Stimulated activated CD8-positive, alpha-beta memory T cell treated with anti-CD3 and anti-CD28 coated beads, Interleukin-7, amount 100 ng/mL, for 4 hours (primary cell): ENCODE results near the gene PHETA1.

Source experiments
- DNase-seq, 2 donors: peaks; one replicate each; pipeline ENCODE4 v3.0.0-alpha.2; 2020; ENCODE audit warnings: low read depth in 2 of 2

Gene PHETA1

GRCh38 chr12:111368788-111369495, at the start of gene PHETA1:
PHETA1 (minus strand) TSS chr12:111369095; CDS start chr12:111363427, 5,668 bp downstream.
- peak; percentile 62 to 77 for DNase-seq

GRCh38 chr12:111418594-111418880, 49.6 kb upstream of the PHETA1 start:
- no peak for DNase-seq

- DNase-seq = no peak
Observed at GRCh38 chr12:111417784-111418593, 49.1 kb upstream of the PHETA1 start.

- no peak for DNase-seq
Observed at GRCh38 chr12:111417290-111417689, 48.4 kb upstream of the PHETA1 start.

DNA sequence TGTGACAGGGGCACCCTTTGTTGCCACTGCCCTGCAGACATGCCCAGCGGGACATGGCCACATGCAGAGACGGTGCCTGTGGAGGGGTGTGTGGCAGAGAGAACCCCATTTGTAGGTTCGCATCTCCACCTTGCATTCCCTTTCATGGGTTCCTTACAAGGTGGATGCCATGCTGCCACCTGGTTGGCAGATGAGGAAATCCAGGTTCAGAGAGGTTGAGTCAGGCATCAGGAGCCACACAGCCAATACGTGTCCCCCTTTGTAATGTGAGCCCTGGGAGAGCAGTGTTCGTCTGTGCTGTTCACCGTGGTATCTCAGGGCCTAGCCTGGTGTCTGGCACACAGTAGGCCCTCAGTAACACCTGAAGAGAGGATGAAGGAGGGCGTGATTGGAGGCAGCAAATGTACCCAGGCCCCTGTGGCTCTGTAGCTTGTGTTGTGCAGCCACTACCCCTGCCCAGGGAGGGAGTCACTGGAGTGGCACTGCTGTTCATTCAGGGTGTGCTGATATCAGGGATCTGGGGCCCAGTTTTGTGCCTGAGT, 45.9 kb upstream of the PHETA1 start:
- DNase-seq = no peak

- no peak for DNase-seq
Observed at GRCh38 chr12:111413442-111414086, 44.7 kb upstream of the PHETA1 start.

DNA sequence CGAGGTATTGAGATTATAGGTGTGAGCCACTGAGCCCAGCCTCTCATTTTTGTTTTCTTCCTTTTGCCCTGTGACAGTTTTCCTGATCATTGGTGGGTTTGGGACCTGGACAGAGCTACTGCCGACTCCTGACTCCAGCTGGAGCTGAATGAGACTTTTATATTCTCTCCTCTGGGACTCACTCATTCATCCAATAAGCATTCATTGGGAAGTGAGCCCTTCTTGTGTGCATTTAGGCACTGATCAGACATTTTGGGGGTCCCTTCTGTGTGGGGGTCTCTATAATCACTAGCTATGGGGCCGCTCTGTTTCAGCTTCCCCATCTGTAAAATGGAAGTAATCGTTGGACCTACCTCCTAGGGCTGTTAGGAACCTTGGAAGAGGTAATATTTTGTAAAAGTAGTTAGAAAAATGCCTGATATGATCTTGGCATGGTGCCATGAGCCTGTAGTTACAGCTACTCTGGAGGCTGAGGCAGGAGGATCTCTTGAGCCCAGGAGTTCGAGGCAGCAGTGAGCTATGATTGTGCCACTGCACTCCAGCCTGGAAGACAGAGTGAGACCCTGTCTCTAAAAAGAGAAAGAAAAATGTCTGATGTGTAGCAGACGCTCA, 44.0 kb upstream of the PHETA1 start:
- DNase-seq = no peak

- DNase-seq = no peak
Observed at GRCh38 chr12:111412007-111412829, 43.3 kb upstream of the PHETA1 start.

- no peak for DNase-seq
Observed at GRCh38 chr12:111411185-111411764, 42.4 kb upstream of the PHETA1 start.

GRCh38 chr12:111410431-111411184, 41.7 kb upstream of the PHETA1 start:
- DNase-seq = no peak

DNA sequence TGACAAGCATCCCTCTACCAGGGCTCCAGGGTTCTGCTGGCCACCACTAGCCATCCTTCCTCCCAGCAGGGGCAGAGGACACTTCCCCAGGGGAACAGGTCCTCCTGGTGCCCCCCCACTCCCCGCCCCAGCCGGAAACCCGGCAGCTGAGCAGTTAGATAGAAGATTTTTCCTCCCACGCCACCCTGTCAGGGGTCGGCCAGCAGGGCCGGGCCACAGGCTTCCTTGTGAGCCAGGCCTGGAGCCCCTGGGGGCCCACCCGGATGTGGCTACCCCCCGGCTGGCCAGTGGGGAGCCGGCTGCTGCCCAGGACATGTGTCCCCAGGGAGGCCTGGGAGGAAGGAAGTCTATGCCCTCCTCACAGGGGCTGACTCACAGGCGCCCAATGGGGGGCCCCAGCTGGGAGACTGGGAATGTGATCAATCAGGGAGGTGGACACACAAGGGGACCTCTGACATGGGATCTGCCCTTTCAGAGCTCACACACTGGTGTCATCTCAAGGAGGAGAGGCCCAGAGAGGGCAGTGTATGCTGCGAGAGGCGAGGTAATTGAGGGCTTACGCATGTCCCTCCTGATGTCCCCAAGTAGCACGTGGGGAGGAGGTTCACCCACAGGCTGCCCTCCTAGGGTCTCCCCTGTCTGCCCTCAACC, 41.0 kb upstream of the PHETA1 start:
- DNase-seq = no peak

DNA sequence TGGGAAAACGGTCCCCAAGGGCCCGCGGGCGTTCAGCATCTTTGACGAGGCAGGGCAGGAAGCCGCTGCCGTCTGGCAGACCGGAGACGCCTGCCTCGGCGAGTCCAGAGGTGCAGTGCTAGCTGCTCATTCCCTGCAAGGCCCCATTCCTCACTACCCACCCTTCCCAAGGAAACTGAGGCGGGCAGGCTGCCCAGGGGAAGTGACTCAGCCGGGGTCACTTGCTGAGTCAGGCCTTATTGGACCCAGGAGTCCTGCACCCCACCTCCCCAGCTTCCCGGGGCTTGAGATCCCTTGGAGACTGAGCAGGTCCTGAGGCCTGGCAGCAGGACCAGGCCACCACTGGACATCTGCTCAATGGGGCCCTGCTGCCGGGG, 40.5 kb upstream of the PHETA1 start:
- no peak for DNase-seq

GRCh38 chr12:111408686-111409402, 39.9 kb upstream of the PHETA1 start:
- no peak for DNase-seq

DNA sequence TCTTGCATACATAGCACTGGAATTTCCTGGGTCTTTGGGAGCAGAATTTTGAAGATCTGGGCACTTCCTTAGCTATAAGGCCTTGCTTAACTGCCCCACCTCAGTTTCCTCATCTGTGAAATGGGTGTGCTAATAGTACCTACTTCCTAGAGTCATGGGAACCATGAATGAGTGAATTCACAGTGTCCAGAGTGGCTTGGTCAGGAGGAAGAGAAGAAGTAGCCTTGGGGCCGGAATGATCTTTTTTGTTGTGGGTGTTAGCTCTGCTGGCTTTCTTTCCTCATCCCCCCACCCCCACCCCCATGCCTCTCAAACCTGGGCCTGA, 39.2 kb upstream of the PHETA1 start:
- no peak for DNase-seq

DNA sequence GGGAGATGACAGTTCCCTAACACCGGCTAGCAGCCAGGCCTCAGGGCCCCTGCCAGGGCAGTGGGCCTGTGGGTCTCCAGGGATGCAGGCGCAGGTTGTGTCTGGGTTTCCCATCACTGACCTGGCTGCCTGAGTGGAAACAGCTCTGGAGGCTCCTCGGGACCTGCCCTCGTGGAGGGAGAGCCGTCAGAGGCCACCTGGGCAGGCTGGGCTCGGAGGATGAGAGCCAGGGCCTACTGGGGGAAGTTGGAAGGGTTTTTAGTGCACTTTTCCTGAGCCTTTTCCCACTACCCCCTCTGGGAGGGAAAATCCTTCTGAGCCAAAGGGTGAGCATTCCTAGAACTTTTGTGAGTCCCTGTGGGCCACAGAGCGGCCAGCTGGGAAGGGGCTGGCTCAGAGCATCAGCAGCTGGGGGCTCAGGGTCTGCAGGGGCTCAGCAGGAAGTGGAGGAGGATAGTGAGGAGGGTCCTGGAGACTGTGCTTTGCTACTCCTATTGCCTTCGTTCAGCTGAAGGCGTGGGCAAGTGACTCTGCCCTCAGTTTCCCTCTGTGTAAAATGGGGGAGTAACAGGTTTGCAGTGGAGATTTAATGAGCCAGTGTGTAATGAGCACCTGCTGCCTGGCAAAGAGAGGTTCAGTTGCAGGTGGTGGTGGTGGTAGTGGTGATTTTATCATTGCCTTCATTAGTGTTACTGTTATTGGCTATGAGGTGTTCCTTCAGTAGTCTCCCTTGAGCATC, 38.7 kb upstream of the PHETA1 start:
- DNase-seq = no peak

DNA sequence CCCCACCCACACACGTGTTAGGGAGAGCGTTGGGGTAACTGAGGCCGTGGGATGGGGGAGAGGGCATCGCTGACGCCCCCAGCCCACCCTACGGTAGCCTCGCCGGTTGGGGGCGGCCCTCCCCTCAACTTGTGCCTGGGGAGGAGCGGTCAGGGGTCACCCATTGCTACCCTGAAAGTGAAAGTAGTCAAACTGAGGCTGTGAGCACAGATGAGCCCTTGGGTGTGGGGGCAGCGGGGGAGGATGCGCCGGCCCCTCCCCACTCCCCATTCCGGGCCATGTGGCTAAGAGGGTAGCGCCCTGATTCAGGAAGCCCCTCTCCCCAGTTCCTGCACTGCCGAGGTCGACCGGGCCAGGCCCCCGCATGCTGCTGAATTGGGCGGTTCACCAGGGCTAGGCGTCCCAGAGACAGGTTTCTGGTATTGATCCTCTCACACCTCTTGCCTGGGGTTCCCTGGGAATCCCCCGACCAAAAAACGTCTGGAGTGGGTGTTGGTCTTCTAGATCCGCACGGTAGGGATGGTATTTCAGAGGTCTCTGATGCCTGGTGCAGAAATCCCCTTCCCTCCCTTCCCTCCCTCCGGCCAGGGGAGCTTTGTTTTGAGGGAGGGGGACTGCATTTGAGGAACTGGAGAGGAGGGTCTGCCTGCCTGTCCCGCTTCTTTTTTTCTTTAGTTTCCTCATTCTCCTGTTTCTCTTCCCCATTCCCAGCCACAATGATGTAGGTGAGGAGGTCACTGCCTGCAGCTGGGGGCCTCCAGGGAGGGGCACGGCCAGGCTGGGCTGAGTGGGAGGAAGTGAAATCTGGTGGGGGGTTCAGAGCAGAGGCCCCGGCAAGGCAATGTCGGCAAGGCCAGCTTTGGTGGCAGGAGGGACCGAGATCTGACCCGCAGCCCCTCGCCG, 37.8 kb upstream of the PHETA1 start:
- DNase-seq = peak; percentile 56 to 62

DNA sequence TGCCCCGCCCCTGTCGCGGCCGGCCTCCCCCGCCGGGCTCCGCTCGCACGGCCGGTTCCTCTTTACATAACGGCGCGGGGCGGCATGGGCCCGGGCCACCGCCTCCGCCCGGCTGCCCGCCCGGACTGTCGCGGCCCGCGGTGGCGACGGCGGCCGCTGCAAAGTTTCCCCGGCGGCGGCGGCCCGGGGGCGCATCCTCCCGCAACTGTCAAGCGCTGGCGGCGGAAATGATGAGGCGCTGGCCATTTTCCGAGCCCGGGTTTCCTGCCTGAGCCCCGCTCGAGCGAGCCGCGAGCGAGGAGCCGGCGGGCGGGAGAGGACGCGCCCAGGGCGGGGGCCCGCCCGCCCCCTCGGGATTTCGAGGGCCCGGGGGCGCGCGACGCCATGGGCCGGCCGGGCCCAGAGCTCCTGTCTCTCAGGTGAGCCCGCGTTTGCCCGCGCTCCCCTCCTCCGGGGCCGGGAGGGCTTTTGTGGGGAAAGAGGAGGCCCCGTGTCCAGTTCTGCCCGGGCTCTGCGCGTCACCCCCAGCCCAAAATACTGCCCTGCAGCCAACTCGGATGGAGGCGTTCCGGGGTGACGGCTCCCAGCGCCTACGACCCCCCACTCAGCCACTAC, 37.1 kb upstream of the PHETA1 start, which contains the start of gene SH2B3:
TSS of gene SH2B3 (plus strand) at position 65 of the 615 bp plus-strand sequence. CDS start 12,223 bp downstream, outside the sequence.
- DNase-seq = peak in 1 of 2 donors; percentile 47
